Liver (tissue), 9 donors: ENCODE results near the gene SPOP. TPM values are rescaled to one million over a fixed set of nuclear protein-coding genes. Genes with fewer than 3 reads are reported as not detected.

Experiments
- DNase-seq: peaks from one replicate; pipeline ENCODE4 v3.0.0-alpha.2; 2017; ENCODE audit warnings: low spot score
- H3K27ac ChIP-seq, 2 donors: one replicate each; pipeline ENCODE4 v1.7.0; 2013; ENCODE audit warnings: inconsistent platforms in 2 of 2, low read length in 2 of 2, control low read depth in 1 of 2, low read depth in 1 of 2, mild to moderate bottlenecking in 1 of 2
- H3K27me3 ChIP-seq, 4 donors: one replicate each; pipeline versions ENCODE4 v1.6.1 to v1.7.0; 2013; ENCODE audit warnings: low read length in 3 of 4, inconsistent platforms in 1 of 4, mild to moderate bottlenecking in 1 of 4, moderate library complexity in 1 of 4; ENCODE audit not compliant: control insufficient read depth in 4 of 4, insufficient read depth in 4 of 4
- H3K36me3 ChIP-seq, 4 donors: one replicate each; pipeline versions ENCODE4 v1.6.1 to v1.7.0; 2013; ENCODE audit warnings: low read length in 3 of 4, mild to moderate bottlenecking in 3 of 4, low read depth in 1 of 4, moderate library complexity in 1 of 4; ENCODE audit not compliant: control insufficient read depth in 4 of 4, insufficient read depth in 3 of 4
- H3K4me1 ChIP-seq, 4 donors: one replicate each; pipeline versions ENCODE4 v1.6.1 to v1.7.0; 2013; ENCODE audit warnings: low read length in 3 of 4, mild to moderate bottlenecking in 3 of 4, moderate library complexity in 1 of 4; ENCODE audit not compliant: control insufficient read depth in 4 of 4, insufficient read depth in 4 of 4
- H3K4me3 ChIP-seq, 3 donors: one replicate each; pipeline versions ENCODE4 v1.6.1 to v1.7.0; 2013; ENCODE audit warnings: low read length in 3 of 3, control low read depth in 1 of 3, low read depth in 1 of 3, mild to moderate bottlenecking in 1 of 3
- H3K9ac ChIP-seq, 2 donors: one replicate each; pipeline ENCODE4 v1.7.0; 2013; ENCODE audit warnings: low read length in 2 of 2, mild to moderate bottlenecking in 2 of 2, moderate library complexity in 2 of 2, control low read depth in 1 of 2, low read depth in 1 of 2
- H3K9me3 ChIP-seq, 4 donors: one replicate each; pipeline versions ENCODE4 v1.6.1 to v1.7.0; 2013; ENCODE audit warnings: low read length in 3 of 4; ENCODE audit not compliant: control insufficient read depth in 4 of 4
- CTCF ChIP-seq: fragments of 150-350 bp; IDR thresholded peaks from 2 replicates; pipeline ENCODE4 v1.5.1; 2017; ENCODE audit warnings: improper control_type of control experiment, low read depth, low read length; ENCODE audit not compliant: missing input control
- EGR1 ChIP-seq, 2 donors: IDR thresholded peaks; 2 replicates each; pipeline ENCODE4 v1.6.1; 2016 to 2018; ENCODE audit warnings: antibody characterized with exemption in 2 of 2, low read depth in 2 of 2
- FOXA1 ChIP-seq: IDR thresholded peaks from 2 replicates; pipeline ENCODE4 v1.6.1; 2016; ENCODE audit warnings: antibody characterized with exemption
- FOXA2 ChIP-seq: IDR thresholded peaks from 2 replicates; pipeline ENCODE4 v1.6.1; 2016; ENCODE audit warnings: antibody characterized with exemption
- GABPA ChIP-seq, 2 donors: IDR thresholded peaks in 1 of 2; conservative IDR thresholded peaks in 1 of 2; 2 replicates each; pipeline ENCODE4 v1.6.1; 2016; ENCODE audit warnings: antibody characterized with exemption in 2 of 2, mild to moderate bottlenecking in 1 of 2, moderate library complexity in 1 of 2
- HNF4A ChIP-seq, 2 donors: conservative IDR thresholded peaks; 2 replicates each; pipeline ENCODE4 v1.6.1; 2016; ENCODE audit warnings: antibody characterized with exemption in 2 of 2, mild to moderate bottlenecking in 2 of 2
- HNF4G ChIP-seq: IDR thresholded peaks from 2 replicates; pipeline ENCODE4 v1.6.1; 2016; ENCODE audit warnings: antibody characterized with exemption
- JUND ChIP-seq, 2 donors: IDR thresholded peaks; 2 replicates each; pipeline ENCODE4 v1.6.1; 2016; ENCODE audit warnings: antibody characterized with exemption in 2 of 2
- NR2F2 ChIP-seq: IDR thresholded peaks from 2 replicates; pipeline ENCODE4 v1.6.1; 2016; ENCODE audit warnings: antibody characterized with exemption
- RAD21 ChIP-seq, 2 donors: IDR thresholded peaks; 2 replicates each; pipeline ENCODE4 v1.6.1; 2016; ENCODE audit warnings: antibody characterized with exemption in 2 of 2, mild to moderate bottlenecking in 2 of 2
- REST ChIP-seq: IDR thresholded peaks from 2 replicates; pipeline ENCODE4 v1.6.1; 2016; ENCODE audit warnings: antibody characterized with exemption, mild to moderate bottlenecking
- RXRA ChIP-seq, 2 donors: IDR thresholded peaks; 2 replicates each; pipeline ENCODE4 v1.6.1; 2017 to 2018; ENCODE audit warnings: antibody characterized with exemption in 2 of 2, mild to moderate bottlenecking in 1 of 2
- SP1 ChIP-seq: IDR thresholded peaks from 2 replicates; pipeline ENCODE4 v1.6.1; 2018; ENCODE audit warnings: antibody characterized with exemption, mild to moderate bottlenecking
- TAF1 ChIP-seq: conservative IDR thresholded peaks from 2 replicates; pipeline ENCODE4 v1.6.1; 2016; ENCODE audit warnings: antibody characterized with exemption, mild to moderate bottlenecking
- YY1 ChIP-seq: IDR thresholded peaks from 2 replicates; pipeline ENCODE4 v1.6.1; 2016; ENCODE audit warnings: antibody characterized with exemption, mild to moderate bottlenecking
- ZBTB33 ChIP-seq: IDR thresholded peaks from 2 replicates; pipeline ENCODE4 v1.6.1; 2016; ENCODE audit warnings: antibody characterized with exemption
- WGBS: extraction: QIAGEN DNeasy Blood & Tissue Kit; methylation state at CpG from one replicate; pipeline ENCODE4 v1.1.7; 2013; 5-methylcytosine and 5-hydroxymethylcytosine counted together
- polyA plus RNA-seq, 2 donors: library from polyadenylated mRNA; stranded (reverse) in 1 of 2; unstranded in 1 of 2; fragments of 200-250 nt in 1 of 2; fragments of >200 nt in 1 of 2; fragmentation: Nextera tagmentation in 1 of 2; extraction: Ambion mirVana in 1 of 2; gene quantifications; one replicate each; pipeline versions ENCODE4 v1.2.1 to v1.2.3, GENCODE V29; 2013 to 2015
- total RNA-seq, 2 donors: library from RNA; depleted of rRNA; stranded (reverse); fragments of >200 nt; gene quantifications; one replicate each; pipeline ENCODE4 v1.2.3, GENCODE V29; 2014
- TF ChIP-seq, protein P1 (sequence below): IDR thresholded peaks from 2 replicates; pipeline ENCODE4 v1.6.1; 2016; ENCODE audit warnings: antibody characterized with exemption
- TF ChIP-seq, protein P2 (sequence below): IDR thresholded peaks from 2 replicates; pipeline ENCODE4 v1.6.1; 2016; ENCODE audit warnings: antibody characterized with exemption
- donor health status: healthy.
- donor health status: healthy.
- donor health status: healthy.
- donor health status: healthy.
- donor health status: healthy.

The SPOP gene
- total and polyA plus RNA-seq, 4 donors, result 21.6 to 50.8 (median 42.4) TPM

- DNase-seq, result no peak
- no peak overlapping the region for H3K27ac ChIP-seq
Measured at GRCh38 chr17:49681106-49681979, 3.4 kb upstream of the SPOP start.

GRCh38 chr17:49680314-49680713 is 2.4 kb upstream of the SPOP start:
- Histone ChIP-seq H3K27ac (no peak overlapping the region), H3K27me3 (no peaks in the 10 kb centered on the region), H3K36me3 (no peaks in the 10 kb centered on the region), H3K4me1 (peaks cover 4 to 22% (median 16%) of the 10 kb centered on the region in 4 donors), H3K9ac (no peak overlapping the region), H3K4me3 (no peak overlapping the region), H3K9me3 (no peaks in the 10 kb centered on the region)
- DNase-seq, result no peak
- 84% methylated on average over 6 of the region's 6 CpGs for WGBS
- TF ChIP-seq RXRA (IDR thresholded peaks at IDR 0.05) (no peak), GABPA (IDR thresholded peaks at IDR 0.05 in 1 of 2, conservative IDR thresholded peaks at IDR 0.05 in 1 of 2) (no peak), CTCF (no peak), ZBTB33 (no peak), EGR1 (IDR thresholded peaks at IDR 0.05; ENCODE audit: low read depth in 2 of 2) (no peak), YY1 (no peak), TAF1 (no peak), HNF4A (conservative IDR thresholded peaks at IDR 0.05) (no peak)
- TF ChIP-seq, protein P1, sequence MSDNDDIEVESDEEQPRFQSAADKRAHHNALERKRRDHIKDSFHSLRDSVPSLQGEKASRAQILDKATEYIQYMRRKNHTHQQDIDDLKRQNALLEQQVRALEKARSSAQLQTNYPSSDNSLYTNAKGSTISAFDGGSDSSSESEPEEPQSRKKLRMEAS, result no peak
- TF ChIP-seq, protein P2, sequence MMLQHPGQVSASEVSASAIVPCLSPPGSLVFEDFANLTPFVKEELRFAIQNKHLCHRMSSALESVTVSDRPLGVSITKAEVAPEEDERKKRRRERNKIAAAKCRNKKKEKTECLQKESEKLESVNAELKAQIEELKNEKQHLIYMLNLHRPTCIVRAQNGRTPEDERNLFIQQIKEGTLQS, result no peak

More at GRCh38 chr17:49681106-49681979, 3.4 kb upstream of the SPOP start:
- TF ChIP-seq, protein P1, result no peak
- no peak for TF ChIP-seq SP1
- TF ChIP-seq RAD21 (IDR thresholded peaks at IDR 0.05), result no peak
- no peak for TF ChIP-seq REST
- no peak for TF ChIP-seq FOXA1
- TF ChIP-seq HNF4G, result no peak
- TF ChIP-seq EGR1 (IDR thresholded peaks at IDR 0.05; ENCODE audit: low read depth in 2 of 2), result no peak
- TF ChIP-seq FOXA2, result no peak
- no peak for TF ChIP-seq JUND (IDR thresholded peaks at IDR 0.05)
- TF ChIP-seq, protein P2, result no peak
- no peak for TF ChIP-seq TAF1
- TF ChIP-seq NR2F2, result no peak
- WGBS, result 73% methylated on average over 9 of the region's 9 CpGs
- Histone ChIP-seq H3K9ac (no peak overlapping the region), H3K9me3 (no peaks in the 10 kb centered on the region), H3K4me3 (no peak overlapping the region), H3K36me3 (no peaks in the 10 kb centered on the region), H3K27me3 (no peaks in the 10 kb centered on the region), H3K4me1 (peaks cover 0 to 13% (median 9%) of the 10 kb centered on the region in 4 donors)
